Measurements from ENCODE around the gene CDH8.

CDH8 gene

GRCh38 chr16:62020681-62021080 lies 15.6 kb downstream of the CDH8 start:
- Histone ChIP-seq H3K9me3 (ENCODE audit: control insufficient read depth, insufficient read depth, low read length) (no peaks in the 10 kb centered on the region), H3K4me3 (ENCODE audit: low read length) (no peak overlapping the region), H3K9me2 (replicated peaks; ENCODE audit: control insufficient read depth, low read length) (no peaks in the 10 kb centered on the region), H4K20me1 (ENCODE audit: control insufficient read depth, insufficient read depth, low read depth, low read length) (no peaks in the 10 kb centered on the region), H3F3A (ENCODE audit: control insufficient read depth, insufficient read depth) (no peaks in the 10 kb centered on the region), H3K4me1 (ENCODE audit: control insufficient read depth, low read length) (no peaks in the 10 kb centered on the region), H3K79me2 (ENCODE audit: control insufficient read depth, low read length) (no peaks in the 10 kb centered on the region), H3K27me3 (ENCODE audit: control insufficient read depth, low read length) (no peaks in the 10 kb centered on the region), H3K27ac (ENCODE audit: low read depth, low read length) (no peak overlapping the region), H3K36me3 (ENCODE audit: control insufficient read depth, low read length) (no peaks in the 10 kb centered on the region), H3K4me2 (ENCODE audit: low read length) (no peak overlapping the region)
- TF ChIP-seq EZH2phosphoT487 (IDR thresholded peaks at IDR 0.05; ENCODE audit: borderline replicate concordance, low read length) (no peak), CTCF (IDR thresholded peaks at IDR 0.05; ENCODE audit: low read depth, low read length, poor library complexity, severe bottlenecking) (no peak)

GRCh38 chr16:62019851-62020250 lies 16.4 kb downstream of the CDH8 start:
- TF ChIP-seq EZH2phosphoT487 (IDR thresholded peaks at IDR 0.05; ENCODE audit: borderline replicate concordance, low read length): no peak
- TF ChIP-seq CTCF (IDR thresholded peaks at IDR 0.05; ENCODE audit: low read depth, low read length, poor library complexity, severe bottlenecking): no peak

GRCh38 chr16:62018301-62019060 lies 17.8 kb downstream of the CDH8 start:
- TF ChIP-seq EZH2phosphoT487 (IDR thresholded peaks at IDR 0.05; ENCODE audit: borderline replicate concordance, low read length) (no peak), CTCF (IDR thresholded peaks at IDR 0.05; ENCODE audit: low read depth, low read length, poor library complexity, severe bottlenecking) (no peak)
- no peak overlapping the region for H3K4me2 ChIP-seq (ENCODE audit: low read length)
- H3K4me3 ChIP-seq (ENCODE audit: low read length): no peak overlapping the region
- H3K36me3 ChIP-seq (ENCODE audit: control insufficient read depth, low read length): no peaks in the 10 kb centered on the region
- no peaks in the 10 kb centered on the region for H3K9me3 ChIP-seq (ENCODE audit: control insufficient read depth, insufficient read depth, low read length)
- no peaks in the 10 kb centered on the region for H3K4me1 ChIP-seq (ENCODE audit: control insufficient read depth, low read length)
- no peaks in the 10 kb centered on the region for H3K79me2 ChIP-seq (ENCODE audit: control insufficient read depth, low read length)
- H4K20me1 ChIP-seq (ENCODE audit: control insufficient read depth, insufficient read depth, low read depth, low read length): no peaks in the 10 kb centered on the region
- no peaks in the 10 kb centered on the region for H3K9me2 ChIP-seq (replicated peaks; ENCODE audit: control insufficient read depth, low read length)
- H3F3A ChIP-seq (ENCODE audit: control insufficient read depth, insufficient read depth): no peaks in the 10 kb centered on the region
- no peaks in the 10 kb centered on the region for H3K27me3 ChIP-seq (ENCODE audit: control insufficient read depth, low read length)
- H3K27ac ChIP-seq (ENCODE audit: low read depth, low read length): no peak overlapping the region

More at GRCh38 chr16:62019851-62020250, 16.4 kb downstream of the CDH8 start:
- H3K27ac ChIP-seq (ENCODE audit: low read depth, low read length): no peak overlapping the region
- no peaks in the 10 kb centered on the region for H3F3A ChIP-seq (ENCODE audit: control insufficient read depth, insufficient read depth)
- H3K9me3 ChIP-seq (ENCODE audit: control insufficient read depth, insufficient read depth, low read length): no peaks in the 10 kb centered on the region
- no peaks in the 10 kb centered on the region for H3K9me2 ChIP-seq (replicated peaks; ENCODE audit: control insufficient read depth, low read length)
- H4K20me1 ChIP-seq (ENCODE audit: control insufficient read depth, insufficient read depth, low read depth, low read length): no peaks in the 10 kb centered on the region
- no peak overlapping the region for H3K4me3 ChIP-seq (ENCODE audit: low read length)
- H3K36me3 ChIP-seq (ENCODE audit: control insufficient read depth, low read length): no peaks in the 10 kb centered on the region
- H3K4me1 ChIP-seq (ENCODE audit: control insufficient read depth, low read length): no peaks in the 10 kb centered on the region
- no peaks in the 10 kb centered on the region for H3K79me2 ChIP-seq (ENCODE audit: control insufficient read depth, low read length)
- H3K4me2 ChIP-seq (ENCODE audit: low read length): no peak overlapping the region
- H3K27me3 ChIP-seq (ENCODE audit: control insufficient read depth, low read length): no peaks in the 10 kb centered on the region

Data from DOHH2 (cell line).